GM18907 (cell line): ENCODE measurements around the gene LPA.
"Not testable (repeated sequence)": the region's sequence is repeated elsewhere in the genome, so short reads cannot be mapped to it uniquely, and the experiment has no call there.

Source experiments
- ATAC-seq: cut with Tn5 transposase; IDR thresholded peaks from one replicate; pipeline ENCODE4 v1.9.1; 2021; ENCODE audit warnings: mild to moderate bottlenecking, moderate library complexity; ENCODE audit not compliant: unreplicated experiment

LPA gene

GRCh38 chr6:160667639-160668481 lies 3.8 kb upstream of the LPA start:
- peak; percentile 85 for ATAC-seq

- no peak for ATAC-seq
Measured at GRCh38 chr6:160662842-160663241, 1.2 kb downstream of the LPA start.

- ATAC-seq, result no peak
Measured at GRCh38 chr6:160662429-160662828, 1.6 kb downstream of the LPA start.

GRCh38 chr6:160661216-160661615 lies 2.9 kb downstream of the LPA start:
- no peak for ATAC-seq

DNA sequence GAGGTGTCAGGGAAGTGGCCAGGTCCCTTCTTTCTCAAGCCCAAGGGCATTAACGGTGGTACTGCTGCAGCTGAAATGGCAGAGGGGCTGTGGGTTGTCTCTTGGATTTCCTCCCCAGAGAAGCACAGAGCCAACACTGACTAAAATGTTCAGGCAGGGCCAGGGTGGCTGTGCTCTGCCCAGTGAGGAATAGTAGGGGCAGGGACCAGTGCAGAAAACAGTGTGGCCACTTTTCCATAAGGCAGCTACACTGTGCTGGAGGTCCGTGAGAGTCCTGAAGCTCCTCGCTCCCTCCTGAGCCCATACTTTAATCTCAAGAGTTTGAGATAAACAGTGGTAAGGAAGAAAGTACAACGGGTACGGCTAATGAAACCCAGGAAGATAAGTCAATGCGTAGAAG lies 4.5 kb downstream of the LPA start:
- ATAC-seq, result no peak

DNA sequence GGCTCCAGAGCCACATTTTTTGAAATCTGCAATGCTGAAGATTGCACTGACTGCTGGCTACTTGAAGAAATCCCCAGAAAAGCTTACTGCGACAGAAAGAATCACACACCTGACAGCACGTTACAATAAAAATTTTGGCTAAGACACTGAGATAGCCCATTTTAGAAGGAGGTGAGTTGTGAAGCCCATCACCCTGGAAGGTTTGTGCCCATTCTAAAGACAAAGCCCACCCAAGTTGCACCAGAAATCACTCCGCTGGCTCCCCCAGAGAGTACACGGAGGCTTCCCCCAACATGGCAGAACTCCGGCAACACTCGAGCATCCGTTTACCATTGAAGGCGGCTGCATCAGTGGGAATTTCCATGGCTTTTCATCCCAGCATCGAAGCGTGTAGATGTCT lies 29.4 kb downstream of the LPA start:
- no peak for ATAC-seq

- ATAC-seq, result no peak
Measured at GRCh38 chr6:160595838-160596832, 67.9 kb downstream of the LPA start.

- ATAC-seq, result not testable (repeated sequence)
Measured at GRCh38 chr6:160595297-160595696, 68.8 kb downstream of the LPA start.

DNA sequence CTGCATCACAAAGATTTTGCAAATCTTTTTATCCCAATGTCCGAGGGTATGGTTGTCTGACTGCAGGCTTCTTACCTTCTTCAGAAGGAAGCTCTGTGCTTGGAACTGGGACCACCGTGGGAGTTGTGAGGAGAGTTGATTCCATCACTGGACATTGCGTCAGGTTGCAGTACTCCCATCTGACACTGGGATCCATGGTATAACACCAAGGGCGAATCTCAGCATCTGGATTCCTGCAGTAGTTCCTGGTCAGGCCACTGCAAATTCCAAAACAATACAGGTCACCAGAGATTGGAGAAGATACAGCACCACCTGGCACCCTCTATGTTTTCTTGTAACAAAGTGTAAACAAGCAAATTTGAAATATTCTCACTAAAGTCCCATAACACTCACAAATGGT lies 77.7 kb downstream of the LPA start:
- ATAC-seq, result no peak

DNA sequence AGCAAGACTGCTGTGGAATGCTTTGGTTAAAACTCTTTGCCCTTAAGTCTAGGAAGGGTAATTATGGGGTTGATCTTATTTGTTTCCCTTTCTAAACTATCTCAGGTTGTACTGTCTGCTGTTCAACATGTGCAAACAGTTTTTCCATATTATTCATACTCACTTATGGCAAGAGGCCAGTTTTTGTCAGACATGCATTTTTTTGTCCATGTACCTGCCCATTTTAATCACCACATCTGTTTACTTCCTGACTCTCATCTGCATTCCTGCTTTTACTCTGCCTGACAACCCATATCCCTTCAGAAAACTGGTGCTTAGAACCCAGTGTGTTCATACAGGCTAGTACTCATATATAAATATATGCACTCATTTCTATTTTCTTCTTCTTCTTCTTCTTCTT lies 80.3 kb downstream of the LPA start:
- ATAC-seq, result no peak

DNA sequence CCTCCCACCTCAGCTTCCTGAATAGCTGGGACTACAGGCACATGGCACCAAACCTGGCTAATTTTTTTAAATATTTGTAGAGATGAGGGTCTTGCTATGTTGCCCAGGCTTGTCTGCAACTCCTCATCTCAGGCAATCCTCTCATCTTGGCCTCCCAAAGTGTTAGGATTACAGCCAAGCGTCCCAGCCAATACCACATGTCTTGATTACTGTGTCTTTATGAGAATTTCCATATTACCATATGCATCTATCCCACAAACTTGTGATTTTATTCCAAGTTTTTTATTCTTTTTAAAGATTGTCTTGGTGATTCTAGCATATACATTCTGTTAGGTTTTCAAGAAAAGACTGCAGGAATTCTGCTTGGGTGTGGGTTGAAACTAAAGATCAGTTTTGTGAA lies 82.7 kb downstream of the LPA start:
- no peak for ATAC-seq

DNA sequence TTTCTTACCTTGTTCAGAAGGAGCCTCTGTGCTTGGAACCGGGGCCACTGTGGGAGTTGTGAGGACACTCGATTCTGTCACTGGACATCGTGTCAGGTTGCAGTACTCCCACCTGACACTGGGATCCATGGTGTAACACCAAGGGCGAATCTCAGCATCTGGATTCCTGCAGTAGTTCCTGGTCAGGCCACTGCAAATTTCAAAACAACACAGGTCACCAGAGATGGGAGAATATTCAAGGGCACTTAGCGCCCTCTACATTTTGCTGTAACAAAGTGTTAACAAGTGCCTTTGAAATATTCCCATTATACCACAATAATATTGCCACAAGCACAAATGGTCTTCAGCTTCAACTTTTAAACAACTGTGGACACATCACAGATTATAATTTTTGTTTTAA lies 85.6 kb downstream of the LPA start:
- not testable (repeated sequence) for ATAC-seq

GRCh38 chr6:160573943-160574342 lies 90.1 kb downstream of the LPA start:
- ATAC-seq, result no peak

GRCh38 chr6:160571201-160571600 lies 92.9 kb downstream of the LPA start:
- not testable (repeated sequence) for ATAC-seq

GRCh38 chr6:160544802-160545201 lies 119.3 kb downstream of the LPA start:
- no peak for ATAC-seq

DNA sequence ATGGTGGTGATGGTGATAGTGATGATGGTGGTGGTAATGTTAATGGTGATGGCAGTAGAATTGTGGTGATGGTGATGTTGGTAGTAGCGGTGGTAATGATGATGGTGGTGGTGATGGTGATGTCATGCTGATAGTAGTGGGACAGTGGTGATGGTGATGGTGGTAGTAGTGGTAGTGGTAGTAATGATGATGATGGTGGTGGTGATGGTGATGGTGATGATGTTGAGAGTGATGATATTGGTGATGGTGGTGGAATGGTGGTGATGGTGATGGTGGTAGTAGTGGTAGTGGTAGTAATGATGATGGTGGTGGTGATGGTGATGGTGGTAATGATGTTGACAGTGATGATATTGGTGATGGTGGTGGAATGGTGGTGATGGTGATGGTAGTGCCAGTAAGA lies 128.8 kb downstream of the LPA start:
- no peak for ATAC-seq

GRCh38 chr6:160534050-160534696 lies 129.9 kb downstream of the LPA start:
- peak; percentile 91 for ATAC-seq

DNA sequence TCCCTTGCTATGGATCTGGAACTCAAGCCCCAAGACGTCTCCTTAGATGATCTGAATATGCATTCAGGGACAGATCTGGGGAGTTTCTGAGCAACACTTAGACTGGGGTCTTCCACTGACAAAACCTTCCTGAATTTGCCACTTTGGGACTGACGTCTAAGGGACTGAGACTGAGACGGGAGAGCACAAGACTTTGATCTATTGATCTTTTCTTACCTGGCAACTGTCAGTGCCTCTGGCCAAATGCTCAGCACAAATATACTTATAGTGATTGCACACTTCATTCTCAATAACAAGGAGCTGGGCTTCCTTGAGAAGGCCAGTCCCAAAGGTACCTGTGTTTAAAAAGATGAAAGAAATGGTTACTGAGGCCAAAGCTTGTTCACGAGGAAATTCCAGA lies 131.8 kb downstream of the LPA start:
- ATAC-seq, result no peak

- ATAC-seq, result no peak
Measured at GRCh38 chr6:160531826-160532225, 132.2 kb downstream of the LPA start.

DNA sequence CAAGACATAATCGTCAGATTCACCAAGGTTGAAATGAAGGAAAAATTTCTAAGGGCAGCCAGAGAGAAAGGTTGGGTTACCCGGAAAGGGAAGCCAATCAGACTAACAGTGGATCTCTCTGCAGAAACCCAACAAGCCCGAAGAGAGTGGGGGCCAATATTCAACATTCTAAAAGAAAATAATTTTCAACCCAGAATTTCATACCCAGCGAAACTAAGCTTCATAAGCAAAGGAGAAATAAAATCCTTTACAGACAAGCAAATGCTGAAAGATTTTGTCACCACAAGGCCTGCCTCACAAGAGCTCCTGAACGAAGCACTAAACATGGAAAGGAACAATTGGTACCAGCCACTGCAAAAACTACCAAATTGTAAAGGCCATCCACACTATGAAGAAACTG lies 134.6 kb downstream of the LPA start:
- ATAC-seq, result not testable (repeated sequence)

- ATAC-seq, result peak; percentile 42
Measured at GRCh38 chr6:160523223-160523622, 140.9 kb downstream of the LPA start.
